ENCODE measurements around the gene GRM1.

The GRM1 gene

GRCh38 chr6:146097586-146097985 is 68.7 kb downstream of the GRM1 start:
- DNase-seq (ENCODE audit: low read depth in 2 of 2): no peak

GRCh38 chr6:146100776-146101175 is 71.9 kb downstream of the GRM1 start:
- DNase-seq (ENCODE audit: low read depth in 2 of 2): no peak

- no peak for DNase-seq (ENCODE audit: low read depth in 2 of 2)
Measured at GRCh38 chr6:146103416-146104072, 74.7 kb downstream of the GRM1 start.

- DNase-seq (ENCODE audit: low read depth in 2 of 2): no peak
Measured at GRCh38 chr6:146106532-146106931, 77.7 kb downstream of the GRM1 start.

GRCh38 chr6:146110990-146111389 is 82.1 kb downstream of the GRM1 start:
- no peak for DNase-seq (ENCODE audit: low read depth in 2 of 2)

- DNase-seq (ENCODE audit: low read depth in 2 of 2): no peak
Measured at GRCh38 chr6:146111881-146112450, 83.1 kb downstream of the GRM1 start.

- no peak for DNase-seq (ENCODE audit: low read depth in 2 of 2)
Measured at GRCh38 chr6:146113084-146113623, 84.3 kb downstream of the GRM1 start.

- DNase-seq (ENCODE audit: low read depth in 2 of 2): no peak
Measured at GRCh38 chr6:146123616-146124015, 94.8 kb downstream of the GRM1 start.

- DNase-seq (ENCODE audit: low read depth in 2 of 2): no peak
Measured at GRCh38 chr6:146127447-146128215, 98.8 kb downstream of the GRM1 start.

- no peak for DNase-seq (ENCODE audit: low read depth in 2 of 2)
Measured at GRCh38 chr6:146133866-146134265, 105.0 kb downstream of the GRM1 start.

- no peak for DNase-seq (ENCODE audit: low read depth in 2 of 2)
Measured at GRCh38 chr6:146135167-146135566, 106.3 kb downstream of the GRM1 start.

- no peak for DNase-seq (ENCODE audit: low read depth in 2 of 2)
Measured at GRCh38 chr6:146146836-146147235, 118.0 kb downstream of the GRM1 start.

- DNase-seq (ENCODE audit: low read depth in 2 of 2): no peak
Measured at GRCh38 chr6:146149770-146150169, 120.9 kb downstream of the GRM1 start.

- DNase-seq (ENCODE audit: low read depth in 2 of 2): no peak
Measured at GRCh38 chr6:146153040-146153758, 124.3 kb downstream of the GRM1 start.

- DNase-seq (ENCODE audit: low read depth in 2 of 2): no peak
Measured at GRCh38 chr6:146154197-146154596, 125.3 kb downstream of the GRM1 start.

- no peak for DNase-seq (ENCODE audit: low read depth in 2 of 2)
Measured at GRCh38 chr6:146161664-146162063, 132.8 kb downstream of the GRM1 start.

GRCh38 chr6:146169872-146170271 is 141.0 kb downstream of the GRM1 start:
- no peak for DNase-seq (ENCODE audit: low read depth in 2 of 2)

- no peak for DNase-seq (ENCODE audit: low read depth in 2 of 2)
Measured at GRCh38 chr6:146177785-146178184, 148.9 kb downstream of the GRM1 start.

GRCh38 chr6:146183831-146184230 is 155.0 kb downstream of the GRM1 start:
- no peak for DNase-seq (ENCODE audit: low read depth in 2 of 2)

- no peak for DNase-seq (ENCODE audit: low read depth in 2 of 2)
Measured at GRCh38 chr6:146184701-146185100, 155.8 kb downstream of the GRM1 start.

- no peak for DNase-seq (ENCODE audit: low read depth in 2 of 2)
Measured at GRCh38 chr6:146189131-146189530, 160.3 kb downstream of the GRM1 start.

- DNase-seq (ENCODE audit: low read depth in 2 of 2): no peak
Measured at GRCh38 chr6:146190581-146190980, 161.7 kb downstream of the GRM1 start.
